GM10847 (cell line): Measurements from ENCODE around the gene MKS1.

Experiments
- POLR2A ChIP-seq: IDR thresholded peaks from 2 replicates; pipeline ENCODE4 v1.6.1; 2011; ENCODE audit not compliant: insufficient read length; ENCODE audit errors: extremely low read depth

MKS1 gene

DNA sequence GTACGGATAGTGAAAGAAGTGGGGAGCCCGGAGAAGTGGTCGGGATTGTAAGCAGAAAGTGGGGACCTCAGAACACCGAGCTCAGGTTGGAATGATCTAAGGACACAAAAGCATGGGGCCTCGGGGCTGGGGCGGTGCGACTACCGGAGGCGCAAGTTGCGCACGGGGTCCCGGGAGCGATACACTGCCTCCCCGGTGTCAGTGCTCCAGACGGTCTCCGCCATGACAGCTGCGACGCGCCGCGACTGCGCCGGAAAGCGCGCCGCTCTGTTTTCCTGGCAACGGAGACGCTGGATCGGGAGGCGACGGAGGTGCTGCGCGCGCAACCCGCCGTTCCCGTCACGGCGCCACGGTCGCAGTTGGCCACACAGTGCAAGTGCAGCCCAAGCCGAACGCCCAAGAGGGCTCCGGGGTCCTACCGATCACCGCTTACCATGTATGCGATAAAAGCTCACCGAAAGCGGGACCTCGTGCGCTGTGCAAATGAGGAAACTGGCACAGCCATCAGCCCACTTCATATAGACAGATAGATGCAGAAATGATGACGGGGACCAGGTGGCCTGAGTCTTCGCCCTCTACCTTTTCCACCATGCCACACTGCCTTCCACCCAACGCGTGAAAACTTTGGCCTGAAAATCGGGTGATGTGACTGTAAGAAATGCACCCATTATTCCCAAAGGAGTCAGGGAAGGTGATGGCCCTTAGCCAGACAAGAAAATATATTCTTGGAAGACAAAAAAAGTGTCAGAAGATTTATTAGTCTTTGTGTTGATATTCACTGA lies at the start of gene MKS1:
Gene MKS1 (minus strand): TSS at position 249 of the 782 bp plus-strand sequence. CDS start 25 bp downstream, at position 224.
- peak; percentile 85 for TF ChIP-seq POLR2A

DNA sequence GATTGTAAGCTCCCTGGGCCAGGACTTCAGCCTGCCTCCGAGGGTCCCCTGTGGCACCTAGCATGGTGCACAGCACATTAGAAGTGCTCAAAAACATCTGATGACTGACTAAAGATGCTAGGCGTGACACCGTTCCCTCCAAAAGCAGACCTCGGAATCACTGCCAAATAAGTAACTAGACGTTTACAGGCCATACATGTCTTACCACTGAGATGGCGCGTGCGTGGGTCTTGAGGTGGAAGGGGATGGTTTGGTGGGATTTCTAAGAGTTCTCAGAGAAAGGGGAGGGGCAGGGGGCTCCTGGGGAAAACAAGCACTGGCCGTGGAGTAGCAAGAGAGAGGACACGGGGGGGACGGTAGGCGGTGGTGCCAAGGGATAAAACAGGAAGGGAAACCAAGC lies 49.3 kb upstream of the MKS1 start:
- TF ChIP-seq POLR2A, result no peak

DNA sequence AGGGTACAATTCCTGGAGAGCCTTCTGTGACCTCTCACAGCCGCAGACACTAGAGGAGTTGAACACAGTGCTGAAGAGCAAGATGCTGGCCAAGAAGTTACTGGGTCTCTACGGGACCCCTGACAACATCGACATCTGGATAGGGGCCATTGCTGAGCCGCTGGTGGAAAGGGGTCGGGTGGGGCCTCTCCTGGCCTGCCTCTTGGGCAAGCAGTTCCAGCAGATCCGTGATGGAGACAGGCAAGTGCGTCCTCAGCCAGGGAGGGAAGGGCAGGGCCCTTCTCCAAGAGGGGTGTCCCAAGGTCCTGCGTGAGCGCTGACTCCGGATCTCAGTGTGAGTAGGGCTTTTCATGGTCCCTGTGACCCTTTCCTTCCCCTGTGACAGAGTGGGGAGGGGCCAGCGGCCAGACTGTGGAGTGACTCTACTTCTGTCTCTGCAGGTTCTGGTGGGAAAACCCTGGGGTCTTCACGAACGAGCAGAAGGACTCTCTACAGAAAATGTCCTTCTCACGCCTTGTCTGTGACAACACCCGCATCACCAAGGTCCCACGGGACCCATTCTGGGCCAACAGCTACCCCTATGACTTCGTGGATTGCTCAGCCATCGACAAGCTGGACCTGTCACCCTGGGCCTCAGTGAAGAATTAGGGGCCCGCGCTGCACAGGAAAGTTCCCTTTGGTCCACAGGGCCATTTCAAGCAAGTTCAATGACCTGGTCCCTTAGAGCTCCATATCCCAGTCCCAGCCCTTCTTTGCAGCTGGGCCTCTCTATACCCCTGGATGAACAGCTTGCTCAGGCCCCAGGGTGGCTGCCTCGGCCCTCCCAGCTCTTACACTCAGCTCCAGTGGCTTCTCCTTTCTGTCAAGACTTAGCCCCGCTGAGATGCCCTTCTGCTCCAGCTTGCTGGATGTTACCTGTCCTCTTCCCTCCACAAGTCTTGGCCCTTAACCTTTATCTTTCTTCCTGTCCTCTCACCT lies 48.6 kb upstream of the MKS1 start:
- no peak for TF ChIP-seq POLR2A

DNA sequence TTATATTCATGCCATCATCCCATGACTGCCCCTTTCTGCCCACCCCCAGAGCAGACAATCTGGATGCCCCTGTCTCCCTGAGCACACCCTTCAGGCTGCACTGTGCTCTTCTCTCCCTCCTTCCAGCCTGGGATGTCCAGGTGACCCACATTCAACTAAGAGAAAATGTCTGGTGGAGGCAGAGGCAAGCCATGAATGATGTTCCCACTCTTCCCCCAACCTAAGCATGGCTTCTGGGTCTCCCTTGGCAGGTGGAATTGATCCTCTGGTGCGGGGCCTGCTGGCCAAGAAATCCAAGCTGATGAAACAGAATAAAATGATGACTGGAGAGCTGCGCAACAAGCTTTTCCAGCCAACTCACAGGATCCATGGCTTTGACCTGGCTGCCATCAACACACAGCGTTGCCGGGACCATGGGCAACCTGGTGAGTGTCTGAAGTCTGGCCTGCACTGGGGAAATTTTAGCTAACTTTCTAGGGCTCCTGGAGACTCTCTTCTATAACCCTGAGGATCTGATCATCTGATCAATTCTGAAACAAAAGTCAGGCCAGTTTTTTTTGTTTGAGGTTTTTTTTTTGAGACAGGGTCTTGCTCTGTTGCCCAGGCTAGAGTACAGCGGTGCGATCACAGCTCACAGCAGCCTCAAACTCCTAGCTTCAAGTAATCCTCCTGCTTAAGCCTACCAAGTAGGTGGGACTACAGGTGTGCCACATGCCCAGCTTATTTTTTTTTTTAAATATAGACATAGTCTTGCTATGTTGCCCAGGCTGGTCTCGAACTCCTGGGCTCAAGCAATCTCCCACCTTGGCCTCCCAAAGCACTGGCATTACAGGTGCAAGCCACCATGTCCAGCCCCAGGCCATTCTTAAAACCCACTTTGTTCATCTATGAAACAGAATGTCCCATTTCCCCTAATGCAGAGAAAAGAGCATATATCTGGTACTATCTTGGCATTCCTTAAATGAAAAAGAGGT lies 47.1 kb upstream of the MKS1 start:
- no peak for TF ChIP-seq POLR2A

DNA sequence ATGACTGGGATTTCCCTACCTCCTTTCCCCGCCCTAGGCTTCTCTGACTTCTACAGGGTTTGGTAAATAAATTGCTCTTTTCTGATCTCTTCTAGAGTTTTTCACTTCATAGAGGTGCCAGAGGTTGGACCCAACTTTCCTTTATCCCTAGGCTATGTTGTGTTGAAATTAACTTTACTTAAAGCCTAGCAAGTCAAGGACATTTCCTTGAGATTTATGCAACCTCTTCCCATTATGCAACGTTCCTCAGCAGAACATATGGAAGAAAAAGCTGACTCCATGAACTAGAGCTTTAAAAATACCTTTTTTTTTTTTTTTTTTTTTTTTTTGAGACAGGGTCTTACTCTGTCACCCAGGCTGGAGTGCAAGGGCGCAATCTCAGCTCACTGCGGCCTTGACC lies 46.2 kb upstream of the MKS1 start:
- no peak for TF ChIP-seq POLR2A

DNA sequence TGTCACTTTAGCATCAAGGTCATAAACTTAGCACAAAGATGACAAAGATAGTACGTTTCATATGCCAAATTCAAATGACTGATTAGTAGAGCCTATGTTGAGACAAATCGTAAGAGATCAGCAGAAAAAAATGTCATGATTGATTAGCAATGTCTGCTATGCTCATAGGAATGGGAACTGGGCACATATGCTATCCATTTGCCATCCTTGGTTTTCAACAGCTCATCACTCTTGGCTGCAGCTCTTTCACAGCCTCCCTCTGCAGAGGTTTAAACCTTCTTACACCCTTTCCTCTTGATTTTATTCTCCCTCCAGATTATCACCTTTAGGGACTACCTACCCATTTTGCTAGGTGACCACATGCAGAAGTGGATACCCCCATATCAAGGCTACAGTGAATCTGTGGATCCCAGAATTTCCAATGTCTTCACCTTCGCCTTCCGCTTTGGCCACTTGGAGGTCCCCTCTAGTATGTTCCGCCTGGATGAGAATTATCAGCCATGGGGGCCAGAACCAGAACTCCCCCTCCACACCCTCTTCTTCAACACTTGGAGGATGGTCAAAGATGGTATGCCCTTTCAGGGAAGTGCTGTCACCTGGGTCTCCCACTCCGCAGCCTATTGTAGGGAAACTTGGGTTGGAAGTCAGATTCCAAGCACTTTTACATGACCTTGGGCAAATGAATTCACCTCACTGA lies 45.5 kb upstream of the MKS1 start:
- TF ChIP-seq POLR2A, result no peak

DNA sequence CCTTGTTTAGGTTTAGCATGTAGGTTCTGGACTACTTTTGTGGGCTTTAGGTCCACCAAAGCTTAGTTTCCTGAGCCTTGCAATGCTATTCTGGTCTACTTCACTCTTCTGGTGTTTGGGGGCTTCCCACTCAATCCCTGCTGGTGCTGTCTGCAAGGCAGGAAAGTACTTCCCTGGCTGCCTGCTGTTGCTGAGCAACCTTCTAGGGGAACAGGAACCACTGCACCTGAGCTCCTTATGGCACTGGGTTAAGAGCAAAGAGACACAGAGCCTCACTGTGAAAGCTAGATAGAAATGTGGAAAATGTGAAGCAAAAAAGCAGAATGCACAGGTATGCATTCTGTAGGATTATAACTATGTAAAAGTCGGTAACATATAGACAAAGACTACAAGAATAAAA lies 44.7 kb upstream of the MKS1 start:
- no peak for TF ChIP-seq POLR2A

DNA sequence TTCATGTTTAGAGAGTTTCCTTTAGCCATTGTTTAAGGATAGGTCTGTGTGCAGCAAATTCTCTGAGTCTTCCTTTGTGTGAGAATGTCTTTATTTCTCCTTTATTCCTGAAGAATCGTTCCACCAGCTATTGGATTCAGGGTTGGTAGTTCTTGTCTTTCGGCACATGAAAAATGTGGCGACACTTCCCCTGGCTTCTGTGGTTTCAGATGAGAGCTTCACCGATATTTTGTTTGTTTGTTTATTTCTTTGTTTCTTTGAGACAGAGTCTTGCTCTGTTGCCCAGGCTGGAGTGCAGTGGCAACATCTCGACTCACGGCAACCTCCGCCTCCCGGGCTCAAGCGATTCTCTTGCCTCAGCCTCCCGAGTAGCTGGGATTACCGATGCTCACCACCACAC lies 43.1 kb upstream of the MKS1 start:
- no peak for TF ChIP-seq POLR2A

DNA sequence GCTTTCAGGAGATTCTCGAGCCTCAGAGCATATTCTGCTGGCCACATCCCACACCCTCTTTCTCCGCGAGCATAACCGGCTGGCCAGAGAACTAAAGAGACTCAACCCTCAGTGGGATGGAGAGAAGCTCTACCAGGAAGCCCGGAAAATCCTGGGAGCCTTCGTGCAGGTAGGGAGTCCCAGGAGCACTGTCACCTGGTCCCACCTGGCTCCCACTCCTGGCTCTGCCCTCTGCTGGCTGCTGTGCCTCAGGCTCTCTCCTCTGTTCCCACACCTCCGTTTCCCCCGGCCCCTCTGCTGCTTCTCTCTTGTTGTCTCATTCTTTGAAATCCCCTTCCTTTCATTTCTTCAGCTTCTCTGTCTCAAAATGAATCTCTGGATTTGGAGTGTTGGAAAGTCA lies 35.7 kb upstream of the MKS1 start:
- TF ChIP-seq POLR2A, result no peak

DNA sequence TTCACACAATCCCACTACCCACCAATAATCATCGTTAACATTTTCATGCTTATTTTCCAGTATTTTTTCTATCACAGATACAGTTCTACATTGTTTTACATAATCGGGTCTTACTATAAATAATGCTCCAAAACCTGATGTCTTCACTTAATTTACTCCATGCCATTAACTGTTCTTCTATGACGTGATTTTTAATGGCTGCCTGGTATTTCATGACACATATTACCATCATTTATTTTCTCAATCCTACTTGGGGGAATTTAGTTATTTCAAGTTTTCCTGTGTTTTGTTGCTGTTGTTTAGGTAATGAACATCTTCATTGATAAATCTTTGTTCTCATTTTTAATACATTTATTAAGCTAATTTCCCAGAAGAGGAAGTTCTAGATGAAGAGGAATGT lies 34.0 kb upstream of the MKS1 start:
- no peak for TF ChIP-seq POLR2A

DNA sequence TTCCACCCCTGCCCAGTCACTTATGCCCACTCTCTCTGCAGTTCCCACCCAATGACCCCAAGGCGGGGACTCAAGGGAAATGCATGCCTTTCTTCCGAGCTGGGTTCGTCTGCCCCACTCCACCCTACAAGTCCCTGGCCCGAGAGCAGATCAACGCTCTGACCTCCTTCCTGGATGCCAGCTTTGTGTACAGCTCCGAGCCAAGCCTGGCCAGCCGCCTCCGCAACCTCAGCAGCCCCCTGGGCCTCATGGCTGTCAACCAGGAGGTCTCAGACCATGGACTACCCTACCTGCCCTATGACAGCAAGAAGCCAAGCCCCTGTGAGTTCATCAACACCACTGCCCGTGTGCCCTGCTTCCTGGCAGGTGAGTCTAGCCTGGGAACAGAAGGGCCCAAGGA lies 33.1 kb upstream of the MKS1 start:
- no peak for TF ChIP-seq POLR2A

DNA sequence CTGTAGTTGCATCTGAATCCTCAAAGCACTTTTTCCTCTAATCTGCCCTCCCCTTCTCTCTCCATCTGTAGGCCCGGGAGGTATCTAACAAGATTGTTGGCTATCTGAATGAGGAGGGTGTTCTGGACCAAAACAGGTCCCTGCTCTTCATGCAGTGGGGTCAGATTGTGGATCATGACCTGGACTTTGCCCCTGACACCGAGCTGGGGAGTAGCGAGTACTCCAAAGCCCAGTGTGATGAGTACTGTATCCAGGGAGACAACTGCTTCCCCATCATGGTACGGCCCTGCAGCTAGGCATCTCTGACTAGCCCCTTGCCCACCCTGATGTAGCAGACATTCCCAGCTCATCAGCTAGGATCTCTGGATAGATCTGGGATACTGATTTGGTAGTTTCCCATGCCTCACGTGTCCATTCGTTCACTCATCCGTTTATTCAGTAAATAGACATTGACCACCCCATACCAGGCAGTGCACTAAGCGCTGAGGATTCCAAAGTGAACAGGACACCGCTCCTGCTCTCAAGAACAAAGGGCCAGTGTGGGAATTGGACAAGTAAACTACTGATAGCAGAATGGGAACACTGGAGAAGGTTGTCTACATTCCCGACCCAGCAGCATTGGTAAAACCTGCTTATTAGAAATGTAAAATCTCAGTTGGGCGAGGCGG lies 31.4 kb upstream of the MKS1 start:
- no peak for TF ChIP-seq POLR2A

DNA sequence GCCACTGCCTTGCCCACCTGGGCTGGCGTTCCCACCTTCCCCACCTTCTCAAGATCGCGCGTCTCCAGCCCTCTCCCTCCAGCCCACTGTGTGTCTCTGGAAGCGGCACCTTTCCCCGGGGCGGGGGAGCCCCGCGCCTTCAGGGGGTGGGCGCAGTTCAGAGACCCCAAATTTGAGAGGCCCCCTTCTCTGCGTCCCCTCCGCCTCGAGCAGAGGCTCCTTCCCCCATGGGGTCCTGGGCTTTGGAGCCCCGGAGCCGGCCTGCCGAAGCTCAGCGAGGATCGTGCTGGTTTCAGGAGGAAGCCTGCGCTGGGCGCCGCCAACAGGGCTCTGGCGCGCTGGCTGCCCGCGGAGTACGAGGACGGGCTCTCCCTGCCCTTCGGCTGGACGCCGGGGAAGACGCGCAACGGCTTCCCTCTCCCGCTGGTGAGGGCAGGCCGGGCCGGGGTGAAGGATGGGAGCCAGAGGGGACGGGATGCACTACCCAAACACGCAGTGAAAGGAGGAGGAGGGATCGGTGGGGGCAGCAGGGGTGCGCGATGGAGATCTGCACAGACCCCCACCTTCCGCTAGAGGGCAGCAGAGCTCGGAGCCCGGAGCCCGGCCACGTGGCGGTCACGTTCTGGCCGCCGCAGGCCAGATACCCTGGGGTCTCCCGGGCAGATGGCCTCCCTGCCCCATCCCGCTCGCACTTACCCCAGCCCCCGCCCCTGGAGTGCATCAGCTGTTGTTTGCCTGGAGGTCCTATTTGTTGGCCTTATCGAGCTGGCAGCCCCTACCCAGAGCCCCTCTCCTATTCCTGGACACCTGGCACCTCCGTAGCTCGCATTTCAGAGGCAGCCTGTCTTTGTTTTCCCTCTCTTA lies 30.4 kb upstream of the MKS1 start:
- TF ChIP-seq POLR2A, result no peak
